ENCODE results near the gene THBS4.

GRCh38 chr5:80057921-80058320, 22.8 kb downstream of the THBS4 start:
- TF ChIP-seq CTCF (tag by site-specific recombination; IDR thresholded peaks at IDR 0.05), result no peak
- no peak for TF ChIP-seq ZNF670 (tag by site-specific recombination; IDR thresholded peaks at IDR 0.05; ENCODE audit: low read depth)
- no peak for TF ChIP-seq ZNF335 (tag by site-specific recombination; conservative IDR thresholded peaks at IDR 0.05)
- TF ChIP-seq ZNF266 (tag by site-specific recombination; IDR thresholded peaks at IDR 0.05; ENCODE audit: low read depth), result no peak
- no peak for TF ChIP-seq ZNF623 (tag by site-specific recombination; IDR thresholded peaks at IDR 0.05)

Data from HEK293 (cell line).